Mesodermal cell (in vitro differentiated cells): ENCODE results near the gene UGT1A7.

Experiments used
- H3K27ac ChIP-seq: 2 replicates; pipeline ENCODE4 v1.7.0; 2013; ENCODE audit warnings: mild to moderate bottlenecking, low read depth, low read length, moderate library complexity; ENCODE audit not compliant: severe bottlenecking
- H3K36me3 ChIP-seq: 2 replicates; pipeline ENCODE4 v1.7.1; 2013; ENCODE audit warnings: mild to moderate bottlenecking, low read length, moderate library complexity; ENCODE audit not compliant: control insufficient read depth, insufficient read depth
- H3K4me1 ChIP-seq: one replicate; pipeline ENCODE4 v1.7.1; 2013; ENCODE audit warnings: mild to moderate bottlenecking, low read length; ENCODE audit not compliant: insufficient read depth, control insufficient read depth, poor library complexity, severe bottlenecking
- H3K4me3 ChIP-seq: 2 replicates; pipeline ENCODE4 v1.7.0; 2013; ENCODE audit warnings: low read length, control low read depth, mild to moderate bottlenecking; ENCODE audit not compliant: insufficient read depth, poor library complexity, severe bottlenecking; ENCODE audit errors: extremely low read depth
- H3K9me3 ChIP-seq: 2 replicates; pipeline ENCODE4 v1.7.1; 2013; ENCODE audit warnings: mild to moderate bottlenecking, low read length, moderate library complexity; ENCODE audit not compliant: control insufficient read depth
- WGBS, 2 experiments: methylation state at CpG; one replicate each; pipeline ENCODE4 v1.1.5; 2013; ENCODE audit warnings: missing lambda C conversion rate in 2 of 2; ENCODE audit not compliant: insufficient coverage in 2 of 2; 5-methylcytosine and 5-hydroxymethylcytosine counted together

UGT1A7 gene

GRCh38 chr2:233656443-233656842 is 25.3 kb upstream of the UGT1A7 start:
- no peaks in the 10 kb centered on the region for H3K4me1 ChIP-seq
- H3K27ac ChIP-seq: no peak overlapping the region
- H3K36me3 ChIP-seq: no peaks in the 10 kb centered on the region
- 88 to 98% methylated on average over 5 to 7 of the region's 10 CpGs for WGBS, 2 experiments
- no peak overlapping the region for H3K4me3 ChIP-seq
- no peaks in the 10 kb centered on the region for H3K9me3 ChIP-seq

DNA sequence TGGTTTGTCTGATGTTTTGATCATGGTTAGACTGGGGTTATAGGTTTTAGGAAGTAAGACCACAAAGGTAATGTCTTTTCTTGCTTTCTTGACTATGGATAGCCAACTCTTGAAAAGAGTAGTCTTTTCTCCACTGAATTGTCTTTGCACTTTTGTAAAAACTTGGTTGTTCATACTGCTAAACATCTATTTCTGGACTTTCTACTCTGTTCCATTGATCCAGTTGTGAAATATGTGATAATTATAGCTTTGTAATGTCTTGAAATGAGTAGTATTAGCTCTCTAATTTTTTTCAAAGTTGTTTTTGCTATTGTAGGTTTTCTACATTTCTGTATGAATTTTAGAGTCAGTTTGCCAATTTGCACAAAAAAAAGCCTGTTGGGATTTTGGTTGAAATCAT is 23.1 kb upstream of the UGT1A7 start:
- Histone ChIP-seq H3K4me1 (no peaks in the 10 kb centered on the region), H3K27ac (no peak overlapping the region), H3K9me3 (no peaks in the 10 kb centered on the region), H3K36me3 (no peaks in the 10 kb centered on the region), H3K4me3 (no peak overlapping the region)

- H3K27ac ChIP-seq: no peak overlapping the region
- H3K36me3 ChIP-seq: no peaks in the 10 kb centered on the region
- no peaks in the 10 kb centered on the region for H3K4me1 ChIP-seq
- no peaks in the 10 kb centered on the region for H3K9me3 ChIP-seq
- no peak overlapping the region for H3K4me3 ChIP-seq
- WGBS, 2 experiments: 67 to 71% methylated on average over 1 of the region's 1 CpG
Observed at GRCh38 chr2:233663911-233664310, 17.8 kb upstream of the UGT1A7 start.

GRCh38 chr2:233668605-233669260 is 13.0 kb upstream of the UGT1A7 start:
- Histone ChIP-seq H3K9me3 (no peaks in the 10 kb centered on the region), H3K4me3 (no peak overlapping the region), H3K36me3 (no peaks in the 10 kb centered on the region), H3K27ac (no peak overlapping the region), H3K4me1 (no peaks in the 10 kb centered on the region)
- WGBS, 2 experiments: 94 to 96% methylated on average over 3 of the region's 4 CpGs

GRCh38 chr2:233671290-233672161 is 10.2 kb upstream of the UGT1A7 start, which contains the start of gene UGT1A9:
Gene UGT1A9, plus strand, starts transcription at chr2:233671898. Its CDS starts 37 bp downstream, at chr2:233671935.
- no peaks in the 10 kb centered on the region for H3K9me3 ChIP-seq
- H3K36me3 ChIP-seq: no peaks in the 10 kb centered on the region
- H3K4me3 ChIP-seq: no peak within 1 kb of the TSS
- WGBS, 2 experiments: 70 to 91% methylated on average over 2 to 3 of the region's 5 CpGs
- H3K27ac ChIP-seq: no peak within 1 kb of the TSS
- no peaks in the 10 kb centered on the region for H3K4me1 ChIP-seq

DNA sequence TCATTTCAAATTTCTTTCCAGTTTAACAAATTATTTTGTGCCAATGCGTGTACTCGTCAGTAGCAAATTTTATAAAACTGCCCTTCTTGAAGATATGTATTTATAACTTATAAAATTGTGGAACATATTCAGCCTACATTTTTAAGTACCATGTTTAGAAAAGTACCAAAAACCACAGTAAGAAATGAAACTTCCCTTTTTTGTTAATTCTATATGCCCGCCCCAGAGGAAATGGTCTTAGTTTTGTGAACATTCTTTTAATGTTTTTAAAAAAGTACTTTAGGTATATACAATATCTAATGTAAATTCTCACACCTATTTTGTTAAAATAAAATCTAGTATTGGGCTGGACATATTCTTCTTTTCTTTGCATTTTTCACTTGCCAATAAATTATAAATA is 8.8 kb upstream of the UGT1A7 start:
- Histone ChIP-seq H3K4me1 (no peaks in the 10 kb centered on the region), H3K4me3 (no peak overlapping the region), H3K9me3 (no peaks in the 10 kb centered on the region), H3K36me3 (no peaks in the 10 kb centered on the region), H3K27ac (no peak overlapping the region)
- no CpG with 5 or more reads among the region's 3 CpGs for WGBS, 2 experiments

- H3K9me3 ChIP-seq: no peaks in the 10 kb centered on the region
- H3K27ac ChIP-seq: no peak overlapping the region
- no peaks in the 10 kb centered on the region for H3K4me1 ChIP-seq
- H3K36me3 ChIP-seq: no peaks in the 10 kb centered on the region
- no peak overlapping the region for H3K4me3 ChIP-seq
Observed at GRCh38 chr2:233673896-233674295, 7.8 kb upstream of the UGT1A7 start.

GRCh38 chr2:233674314-233674713 is 7.4 kb upstream of the UGT1A7 start:
- Histone ChIP-seq H3K4me1 (no peaks in the 10 kb centered on the region), H3K36me3 (no peaks in the 10 kb centered on the region), H3K27ac (no peak overlapping the region), H3K4me3 (no peak overlapping the region), H3K9me3 (no peaks in the 10 kb centered on the region)
- no CpG with 5 or more reads among the region's 1 CpG for WGBS, 2 experiments

DNA sequence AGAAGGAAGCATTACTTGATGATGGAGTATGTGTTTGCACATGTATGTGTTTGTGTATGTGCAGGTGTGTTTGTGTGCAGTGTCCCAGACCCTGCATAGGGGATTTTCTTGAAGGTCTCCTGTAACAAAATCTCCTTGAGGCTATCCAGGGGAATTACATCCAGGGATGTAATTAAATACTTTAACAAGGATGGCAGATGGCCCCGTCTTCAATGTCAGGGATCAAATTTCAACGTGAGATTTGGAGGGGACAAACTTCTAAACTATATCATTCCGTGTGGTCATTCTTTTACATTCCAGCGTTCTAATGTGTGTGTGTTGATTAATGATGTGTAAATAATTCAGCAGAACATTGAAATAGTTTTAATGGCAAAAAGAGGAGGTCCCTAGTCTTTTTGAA is 6.7 kb upstream of the UGT1A7 start:
- Histone ChIP-seq H3K27ac (no peak overlapping the region), H3K9me3 (no peaks in the 10 kb centered on the region), H3K4me1 (no peaks in the 10 kb centered on the region), H3K36me3 (no peaks in the 10 kb centered on the region), H3K4me3 (no peak overlapping the region)
- WGBS, 2 experiments: 62 to 86% methylated on average over 1 to 3 of the region's 4 CpGs

DNA sequence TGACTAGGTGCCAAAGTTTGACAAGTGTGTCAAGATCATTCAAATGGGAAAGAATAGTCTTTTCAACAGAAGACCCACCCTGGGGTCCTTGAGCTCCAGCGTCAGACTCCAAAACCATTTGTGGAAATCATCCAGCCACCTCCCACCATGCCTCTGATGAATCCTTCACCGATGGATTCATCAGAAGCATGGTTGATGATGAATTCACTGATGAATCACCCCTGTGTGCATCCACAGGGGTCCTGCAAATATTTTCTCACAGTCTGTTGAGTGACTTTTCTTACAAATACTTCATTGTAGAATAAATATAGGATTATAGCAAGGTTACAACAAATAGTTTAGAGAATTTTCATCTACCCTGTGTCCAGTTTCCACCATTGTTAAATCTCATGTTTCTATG is 5.7 kb upstream of the UGT1A7 start:
- Histone ChIP-seq H3K9me3 (no peaks in the 10 kb centered on the region), H3K27ac (no peak overlapping the region)
- 83 to 94% methylated on average over 1 to 2 of the region's 2 CpGs for WGBS, 2 experiments

GRCh38 chr2:233679196-233679595 is 2.5 kb upstream of the UGT1A7 start:
- H3K9me3 ChIP-seq: no peaks in the 10 kb centered on the region
- no peaks in the 10 kb centered on the region for H3K36me3 ChIP-seq
- no peak overlapping the region for H3K4me3 ChIP-seq
- H3K27ac ChIP-seq: no peak overlapping the region
- 83 to 90% methylated on average over 3 to 4 of the region's 4 CpGs for WGBS, 2 experiments
- no peaks in the 10 kb centered on the region for H3K4me1 ChIP-seq

More for the DNA sequence above, 5.7 kb upstream of the UGT1A7 start:
- no peaks in the 10 kb centered on the region for H3K36me3 ChIP-seq
- no peak overlapping the region for H3K4me3 ChIP-seq
- H3K4me1 ChIP-seq: no peaks in the 10 kb centered on the region
